NOMO-1 treated with dmso at 0.1 percent for 144 hours (cell line): ENCODE results near the gene RBM17.
"Not testable (repeated sequence)": the region's sequence is repeated elsewhere in the genome, so short reads cannot be mapped to it uniquely, and the experiment has no call there.

Experiments
- DNase-seq: peaks from one replicate; lab custom pipeline; 2025; ENCODE audit not compliant: unreplicated experiment; lab: John Stamatoyannopoulos, UW

Gene RBM17

DNA sequence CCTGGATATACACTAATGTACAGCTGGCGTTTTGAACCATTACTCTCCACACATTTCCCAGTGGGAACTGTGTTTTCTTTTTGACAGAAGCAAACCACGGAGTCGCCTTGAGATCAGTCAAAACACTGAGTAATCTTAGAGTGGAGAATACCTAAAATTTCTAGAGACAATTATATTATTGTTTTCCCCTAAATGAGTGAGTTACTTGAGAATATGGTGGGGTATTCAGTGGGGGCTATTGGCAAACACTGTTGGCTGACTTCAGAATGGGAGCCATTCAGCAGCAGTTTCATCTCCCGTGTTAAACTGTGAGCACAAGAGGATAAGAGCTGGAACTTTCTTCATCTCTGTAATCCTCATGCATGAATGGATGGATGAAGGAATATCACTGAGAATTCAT lies 32.9 kb upstream of the RBM17 start:
- no peak for DNase-seq

DNA sequence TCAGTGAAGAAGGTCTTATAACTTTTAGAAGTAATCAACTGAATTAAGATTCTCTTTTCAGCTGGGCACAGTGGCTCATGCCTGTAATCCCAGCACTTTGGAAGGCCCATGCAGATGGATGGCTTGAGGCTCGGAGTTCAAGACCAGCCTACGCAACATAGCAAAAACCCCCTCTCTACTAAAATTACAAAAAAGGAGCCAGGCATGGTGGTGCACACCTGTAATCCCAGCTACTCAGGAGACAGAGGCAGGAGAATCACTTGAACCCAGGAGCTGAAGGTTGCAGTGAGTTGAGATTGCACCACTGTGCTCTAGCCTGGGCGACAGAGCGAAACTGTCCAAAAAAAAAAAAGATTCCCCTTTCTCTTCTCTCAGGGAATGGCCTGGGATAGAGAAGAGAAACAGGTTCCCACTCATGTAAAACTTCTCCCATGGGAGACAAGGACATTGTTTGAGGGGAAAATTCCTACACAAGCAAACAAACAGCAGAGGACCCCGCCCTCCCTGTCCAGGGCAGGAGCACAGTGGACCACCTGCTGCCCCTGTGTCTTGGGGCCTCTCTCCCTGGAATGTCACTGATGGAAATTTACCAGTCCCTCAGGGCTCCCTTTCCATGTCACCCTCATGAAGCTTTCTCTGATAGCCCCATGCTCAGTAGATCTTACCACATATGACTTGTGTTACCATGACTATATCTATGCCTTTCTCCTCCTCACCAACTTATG lies 32.3 kb upstream of the RBM17 start:
- DNase-seq: no peak

GRCh38 chr10:6058682-6059475 lies 30.0 kb upstream of the RBM17 start:
- no peak for DNase-seq

DNA sequence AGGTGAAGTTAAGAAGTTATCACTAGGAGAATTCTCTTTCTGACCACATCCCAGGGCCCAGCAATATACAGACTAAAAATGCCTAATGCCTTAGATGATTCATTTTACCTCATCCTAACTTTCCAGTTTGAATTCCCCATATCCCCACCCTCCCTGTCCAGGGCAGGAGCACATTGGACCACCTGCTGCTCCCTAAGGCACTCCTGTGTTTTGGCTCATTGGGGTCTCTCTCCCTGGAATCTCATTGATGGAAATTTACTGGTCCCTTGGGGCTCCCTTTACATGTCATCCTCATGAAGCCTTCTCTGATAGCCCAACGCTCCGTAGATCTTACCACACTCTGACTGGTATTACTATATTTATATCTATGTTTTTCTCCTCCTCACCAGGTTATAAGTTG lies 29.3 kb upstream of the RBM17 start:
- DNase-seq: no peak

DNA sequence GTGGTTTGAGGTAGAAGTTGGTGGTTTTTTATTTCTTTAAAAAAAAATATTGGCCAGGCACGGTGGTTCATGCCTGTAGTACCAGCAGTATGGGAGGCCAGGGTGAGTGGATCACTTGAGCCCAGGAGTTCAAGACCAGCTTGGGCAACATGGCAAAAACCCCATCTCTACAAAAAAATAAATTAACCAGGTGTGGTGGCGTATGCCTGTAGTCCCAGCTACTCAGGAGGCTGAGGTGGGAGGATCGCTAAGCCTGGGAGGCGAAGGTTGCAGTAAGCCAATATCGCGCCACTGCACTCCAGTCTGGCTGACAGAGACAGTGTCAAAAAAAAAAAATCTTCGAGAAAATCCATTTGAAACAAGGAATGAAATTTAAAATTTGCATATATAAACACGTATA lies 27.8 kb upstream of the RBM17 start:
- DNase-seq: no peak

DNA sequence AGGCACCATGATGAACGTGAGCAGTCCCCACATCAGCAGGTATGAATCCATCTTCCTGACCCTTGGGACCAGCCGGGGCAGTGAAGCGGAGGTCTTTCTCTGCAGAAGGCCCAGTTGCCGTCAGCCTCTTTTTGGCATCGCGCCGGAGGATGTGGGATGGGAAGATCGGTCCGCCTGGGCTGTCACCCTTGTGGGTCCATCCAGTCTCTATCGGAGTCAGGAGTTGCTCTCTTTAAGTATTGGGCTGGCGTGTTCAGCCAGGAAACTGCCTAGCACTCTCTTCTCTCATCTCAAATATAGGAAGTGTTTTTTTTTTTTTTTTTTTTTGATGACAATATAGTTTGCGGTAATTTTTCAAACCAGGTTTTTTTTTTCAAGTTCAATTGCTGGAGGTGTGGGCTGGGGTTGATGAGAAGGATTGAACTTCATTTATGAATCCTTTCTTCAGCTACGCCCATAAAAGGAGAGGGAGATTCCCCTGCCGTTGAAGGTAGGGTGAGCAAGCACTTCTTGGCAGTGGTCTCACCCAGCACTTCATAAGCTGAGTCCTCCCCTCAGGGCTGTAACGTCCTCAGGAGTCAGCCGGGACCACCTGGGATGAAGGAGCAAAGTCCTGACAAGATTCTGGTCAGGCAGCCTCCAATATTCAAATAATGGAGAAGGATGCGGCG lies 26.6 kb upstream of the RBM17 start, which contains the start of gene IL2RA:
IL2RA (minus strand) TSS at position 267 of the 671 bp plus-strand sequence; CDS start at position 51, 216 bp downstream.
- no peak for DNase-seq

GRCh38 chr10:6064119-6064518 lies 24.7 kb upstream of the RBM17 start:
- DNase-seq: no peak

DNA sequence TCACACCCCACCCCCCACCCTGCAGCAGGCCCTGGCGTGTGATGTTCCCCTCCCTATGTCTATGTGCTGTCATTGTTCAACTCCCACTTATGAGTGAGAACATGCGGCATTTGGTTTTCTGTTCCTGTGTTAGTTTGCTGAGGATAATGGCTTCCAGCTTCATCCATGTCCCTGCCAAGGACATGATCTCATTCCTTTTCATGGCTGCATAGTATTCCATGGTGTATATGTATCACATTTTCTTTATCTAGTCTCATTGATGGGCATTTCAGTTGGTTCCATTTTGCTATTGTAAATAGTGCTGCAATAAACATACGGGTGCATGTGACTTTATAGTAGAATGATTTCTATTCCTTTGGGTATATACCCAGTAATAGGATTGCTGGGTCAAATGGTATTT lies 24.1 kb upstream of the RBM17 start:
- DNase-seq: not testable (repeated sequence)

GRCh38 chr10:6065406-6065805 lies 23.4 kb upstream of the RBM17 start:
- DNase-seq: no peak

GRCh38 chr10:6065835-6066234 lies 23.0 kb upstream of the RBM17 start:
- peak; percentile 33 for DNase-seq

DNA sequence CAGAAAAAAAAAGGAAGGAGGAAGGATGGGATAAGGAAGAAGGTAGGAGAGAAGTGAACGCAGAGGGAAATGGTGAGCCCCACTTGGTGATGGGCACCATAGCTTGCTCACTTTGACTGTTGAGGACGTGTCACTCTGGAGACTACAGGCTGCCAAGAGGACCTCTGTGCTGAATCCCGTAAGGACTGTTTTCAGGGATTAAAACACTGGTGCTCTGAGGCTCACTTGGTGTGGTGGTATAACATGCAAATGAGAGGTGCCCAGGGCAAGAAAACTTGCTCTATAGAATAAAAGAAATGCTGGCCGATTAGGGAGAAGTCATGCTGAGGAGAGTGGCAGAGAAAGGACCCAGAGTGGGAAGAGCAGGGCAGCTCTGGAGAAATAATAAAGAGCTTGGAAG lies 21.4 kb upstream of the RBM17 start:
- no peak for DNase-seq

GRCh38 chr10:6068006-6068405 lies 20.8 kb upstream of the RBM17 start:
- no peak for DNase-seq

- peak; percentile 77 for DNase-seq
Observed at GRCh38 chr10:6068422-6068821, 20.4 kb upstream of the RBM17 start.

GRCh38 chr10:6069081-6069931 lies 19.5 kb upstream of the RBM17 start:
- no peak for DNase-seq

DNA sequence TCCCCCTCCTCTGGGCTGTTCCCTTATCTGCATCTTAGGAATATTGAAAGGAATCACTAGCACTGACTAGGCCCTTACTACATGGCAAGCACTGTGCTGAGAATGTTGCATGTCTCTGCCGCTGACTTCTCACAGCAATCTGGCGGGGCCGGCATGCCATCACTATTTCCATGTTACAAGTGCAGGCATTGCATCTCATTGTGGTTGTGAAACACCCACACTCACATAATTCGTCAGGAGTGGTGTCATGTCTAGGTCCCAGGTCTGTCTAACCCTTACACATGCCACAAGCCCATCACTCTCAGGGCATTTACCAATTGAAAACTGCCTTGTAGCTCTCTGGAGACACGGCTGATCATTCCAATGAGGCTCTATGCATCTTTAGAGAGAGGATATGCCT lies 18.2 kb upstream of the RBM17 start:
- no peak for DNase-seq

GRCh38 chr10:6071181-6072175 lies 17.4 kb upstream of the RBM17 start:
- no peak for DNase-seq

DNA sequence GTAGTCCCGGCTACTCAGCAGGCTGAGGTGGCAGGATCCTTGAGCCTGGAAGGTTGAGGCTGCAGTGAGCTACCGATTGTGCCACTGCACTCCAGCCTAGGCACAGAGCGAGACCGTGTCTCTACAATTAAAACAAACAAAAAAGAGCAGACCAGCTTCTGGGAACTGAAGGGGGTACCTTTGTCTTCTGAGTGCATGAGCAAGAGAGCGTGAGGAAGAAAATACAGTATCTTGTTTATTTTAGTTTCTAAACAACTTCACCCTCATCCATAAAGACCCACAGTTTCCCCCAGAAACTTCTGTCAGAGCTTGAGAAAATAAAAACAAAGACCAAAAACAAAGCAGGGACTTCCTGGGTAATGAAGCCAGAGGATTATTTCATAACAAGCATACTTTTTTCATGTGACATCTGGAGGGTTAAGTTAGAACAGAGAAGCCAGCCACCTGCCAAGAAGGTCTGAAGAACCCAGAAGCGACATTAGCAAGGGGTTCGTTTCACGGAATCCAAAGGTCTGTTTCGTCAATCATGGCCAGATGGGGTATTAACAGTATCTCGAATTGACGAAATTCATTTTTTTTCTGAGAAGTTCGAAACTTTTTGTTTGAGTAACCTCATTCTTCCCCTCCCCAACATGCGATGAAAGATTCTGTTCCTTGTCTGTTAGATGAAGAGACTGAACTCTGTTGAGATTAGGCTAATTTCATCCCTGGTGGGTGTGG lies 16.5 kb upstream of the RBM17 start:
- no peak for DNase-seq

GRCh38 chr10:6074489-6075301 lies 14.1 kb upstream of the RBM17 start:
- DNase-seq: no peak
